Measurements from ENCODE around the gene RMND1.

Gene RMND1

GRCh38 chr6:151408858-151409257 is 43.1 kb downstream of the RMND1 start:
- H3K9me3 ChIP-seq: no peaks in the 10 kb centered on the region
- peaks cover 7 to 54% (median 36%) of the 10 kb centered on the region in 3 donors for H3K36me3 ChIP-seq
- no peak overlapping the region for H3K4me3 ChIP-seq
- H3K27me3 ChIP-seq: no peaks in the 10 kb centered on the region
- intact Hi-C loops (cut with DNase I; ENCODE audit: low total_unique reads): loop anchor here (5.0 kb wide), 1 partner anchor 68 kb away; no protein-coding TSS in a partner anchor
- DNase-seq: no peak
- no peak overlapping the region for H3K27ac ChIP-seq
- peaks cover 0 to 20% (median 6%) of the 10 kb centered on the region in 4 donors for H3K4me1 ChIP-seq
- TF ChIP-seq CTCF (IDR thresholded peaks at IDR 0.05): no peak

- no peaks in the 10 kb centered on the region for H3K27me3 ChIP-seq
- peaks cover 0 to 29% (median 15%) of the 10 kb centered on the region in 3 donors for H3K36me3 ChIP-seq
- peaks cover 0 to 45% (median 11%) of the 10 kb centered on the region in 4 donors for H3K4me1 ChIP-seq
- H3K27ac ChIP-seq: no peak overlapping the region
- no peak for DNase-seq
- TF ChIP-seq CTCF (IDR thresholded peaks at IDR 0.05): no peak
- no peaks in the 10 kb centered on the region for H3K9me3 ChIP-seq
- intact Hi-C loops (cut with DNase I; ENCODE audit: low total_unique reads): no loop called here
- no peak overlapping the region for H3K4me3 ChIP-seq
Measured at GRCh38 chr6:151403919-151404308, 48.0 kb downstream of the RMND1 start.

- TF ChIP-seq CTCF (IDR thresholded peaks at IDR 0.05): no peak
Measured at GRCh38 chr6:151402228-151402627, 49.7 kb downstream of the RMND1 start.

GRCh38 chr6:151400473-151400872 is 51.5 kb downstream of the RMND1 start:
- no peak for TF ChIP-seq CTCF (IDR thresholded peaks at IDR 0.05)
- Histone ChIP-seq H3K4me3 (no peak overlapping the region), H3K4me1 (peaks cover 0 to 58% (median 12%) of the 10 kb centered on the region in 4 donors), H3K36me3 (peaks cover 0 to 15% (median 11%) of the 10 kb centered on the region in 3 donors), H3K9me3 (no peaks in the 10 kb centered on the region), H3K27me3 (no peaks in the 10 kb centered on the region), H3K27ac (no peak overlapping the region)
- no peak for DNase-seq
- intact Hi-C loops (cut with DNase I; ENCODE audit: low total_unique reads): no loop called here

More at GRCh38 chr6:151402228-151402627, 49.7 kb downstream of the RMND1 start:
- intact Hi-C loops (cut with DNase I; ENCODE audit: low total_unique reads): no loop called here
- no peak for DNase-seq
- Histone ChIP-seq H3K27ac (no peak overlapping the region), H3K9me3 (no peaks in the 10 kb centered on the region), H3K27me3 (no peaks in the 10 kb centered on the region), H3K4me1 (peaks cover 0 to 59% (median 12%) of the 10 kb centered on the region in 4 donors), H3K36me3 (peaks cover 0 to 15% (median 12%) of the 10 kb centered on the region in 3 donors), H3K4me3 (no peak overlapping the region)

GRCh38 chr6:151399679-151400078 is 52.2 kb downstream of the RMND1 start:
- intact Hi-C loops (cut with DNase I; ENCODE audit: low total_unique reads): no loop called here
- no peak for TF ChIP-seq CTCF (IDR thresholded peaks at IDR 0.05)
- H3K4me3 ChIP-seq: no peak overlapping the region
- peaks cover 0 to 10% (median 7%) of the 10 kb centered on the region in 3 donors for H3K36me3 ChIP-seq
- no peak for DNase-seq
- H3K4me1 ChIP-seq: peaks cover 0 to 62% (median 15%) of the 10 kb centered on the region in 4 donors
- H3K27me3 ChIP-seq: no peaks in the 10 kb centered on the region
- no peaks in the 10 kb centered on the region for H3K9me3 ChIP-seq
- no peak overlapping the region for H3K27ac ChIP-seq

- Histone ChIP-seq H3K9me3 (no peaks in the 10 kb centered on the region), H3K27ac (peak overlapping the region in 1 of 2 donors; percentile 100), H3K4me3 (peak overlapping the region in 1 of 2 donors; percentile 100), H3K36me3 (no peaks in the 10 kb centered on the region), H3K4me1 (peaks cover 0 to 70% (median 39%) of the 10 kb centered on the region in 4 donors), H3K27me3 (no peaks in the 10 kb centered on the region)
- no peak for DNase-seq
- intact Hi-C loops (cut with DNase I; ENCODE audit: low total_unique reads): no loop called here
- TF ChIP-seq CTCF (IDR thresholded peaks at IDR 0.05): no peak
Measured at GRCh38 chr6:151393410-151393809, 58.5 kb downstream of the RMND1 start.

All from tibial artery (tissue), 4 donors.